Measurements from ENCODE around the gene GOLIM4.

GOLIM4 gene

GRCh38 chr3:168117853-168118313, 22.2 kb upstream of the GOLIM4 start:
- H2AFZ ChIP-seq (ENCODE audit: low read depth, low read length) = peak overlapping the region; percentile 43

GRCh38 chr3:168117059-168117458, 21.3 kb upstream of the GOLIM4 start:
- no peaks in the 10 kb centered on the region for H3K36me3 ChIP-seq (ENCODE audit: insufficient read depth, low read length)
- H3K9me3 ChIP-seq (ENCODE audit: low read length) = no peaks in the 10 kb centered on the region
- peak overlapping the region; percentile 43 for H2AFZ ChIP-seq (ENCODE audit: low read depth, low read length)
- peaks cover 5% of the 10 kb centered on the region for H3K4me1 ChIP-seq (ENCODE audit: insufficient read depth, low read length)
- no peaks in the 10 kb centered on the region for H3K27me3 ChIP-seq (ENCODE audit: insufficient read depth, low read length)
- H3K4me3 ChIP-seq (ENCODE audit: low read length) = no peak overlapping the region

More at GRCh38 chr3:168117853-168118313, 22.2 kb upstream of the GOLIM4 start:
- Histone ChIP-seq H3K4me1 (ENCODE audit: insufficient read depth, low read length) (peaks cover 10% of the 10 kb centered on the region), H3K9me3 (ENCODE audit: low read length) (no peaks in the 10 kb centered on the region), H3K27me3 (ENCODE audit: insufficient read depth, low read length) (no peaks in the 10 kb centered on the region), H3K4me3 (ENCODE audit: low read length) (no peak overlapping the region), H3K36me3 (ENCODE audit: insufficient read depth, low read length) (no peaks in the 10 kb centered on the region)

DNA sequence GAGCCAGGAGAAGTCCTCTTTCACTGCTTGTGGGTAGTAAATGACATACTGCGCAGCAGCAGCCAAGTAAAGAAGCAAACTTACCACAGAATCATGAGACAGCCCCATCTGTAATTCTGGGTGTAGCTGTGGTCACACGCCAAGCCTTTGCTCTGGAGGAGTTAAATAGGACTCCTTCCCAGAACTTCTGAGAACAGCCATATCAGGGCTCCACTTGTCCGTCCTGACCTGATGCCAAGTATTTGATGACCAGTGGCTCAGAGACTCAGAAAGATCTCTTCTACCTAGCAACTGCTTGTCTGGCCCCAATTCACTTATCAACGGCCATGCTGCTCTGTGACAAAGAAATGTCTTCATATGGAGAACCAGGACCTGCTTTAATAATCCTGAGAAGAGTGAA, 20.6 kb upstream of the GOLIM4 start:
- H3K36me3 ChIP-seq (ENCODE audit: insufficient read depth, low read length) = no peaks in the 10 kb centered on the region
- no peak overlapping the region for H2AFZ ChIP-seq (ENCODE audit: low read depth, low read length)
- peaks cover 5% of the 10 kb centered on the region for H3K4me1 ChIP-seq (ENCODE audit: insufficient read depth, low read length)
- H3K4me3 ChIP-seq (ENCODE audit: low read length) = no peak overlapping the region
- H3K27me3 ChIP-seq (ENCODE audit: insufficient read depth, low read length) = no peaks in the 10 kb centered on the region
- no peaks in the 10 kb centered on the region for H3K9me3 ChIP-seq (ENCODE audit: low read length)

- no peak overlapping the region for H2AFZ ChIP-seq (ENCODE audit: low read depth, low read length)
- no peak overlapping the region for H3K4me3 ChIP-seq (ENCODE audit: low read length)
- H3K27me3 ChIP-seq (ENCODE audit: insufficient read depth, low read length) = no peaks in the 10 kb centered on the region
- no peaks in the 10 kb centered on the region for H3K36me3 ChIP-seq (ENCODE audit: insufficient read depth, low read length)
- peaks cover 5% of the 10 kb centered on the region for H3K4me1 ChIP-seq (ENCODE audit: insufficient read depth, low read length)
- no peaks in the 10 kb centered on the region for H3K9me3 ChIP-seq (ENCODE audit: low read length)
Measured at GRCh38 chr3:168113848-168114247, 18.1 kb upstream of the GOLIM4 start.

GRCh38 chr3:168112894-168113293, 17.2 kb upstream of the GOLIM4 start:
- Histone ChIP-seq H3K4me1 (ENCODE audit: insufficient read depth, low read length) (peaks cover 5% of the 10 kb centered on the region), H3K4me3 (ENCODE audit: low read length) (no peak overlapping the region), H2AFZ (ENCODE audit: low read depth, low read length) (no peak overlapping the region), H3K36me3 (ENCODE audit: insufficient read depth, low read length) (no peaks in the 10 kb centered on the region), H3K9me3 (ENCODE audit: low read length) (no peaks in the 10 kb centered on the region), H3K27me3 (ENCODE audit: insufficient read depth, low read length) (no peaks in the 10 kb centered on the region)

- Histone ChIP-seq H3K4me3 (ENCODE audit: low read length) (no peak overlapping the region), H3K27me3 (ENCODE audit: insufficient read depth, low read length) (peaks cover 2% of the 10 kb centered on the region), H2AFZ (ENCODE audit: low read depth, low read length) (no peak overlapping the region), H3K4me1 (ENCODE audit: insufficient read depth, low read length) (no peaks in the 10 kb centered on the region), H3K36me3 (ENCODE audit: insufficient read depth, low read length) (no peaks in the 10 kb centered on the region), H3K9me3 (ENCODE audit: low read length) (no peaks in the 10 kb centered on the region)
Measured at GRCh38 chr3:168104361-168104760, 8.6 kb upstream of the GOLIM4 start.

DNA sequence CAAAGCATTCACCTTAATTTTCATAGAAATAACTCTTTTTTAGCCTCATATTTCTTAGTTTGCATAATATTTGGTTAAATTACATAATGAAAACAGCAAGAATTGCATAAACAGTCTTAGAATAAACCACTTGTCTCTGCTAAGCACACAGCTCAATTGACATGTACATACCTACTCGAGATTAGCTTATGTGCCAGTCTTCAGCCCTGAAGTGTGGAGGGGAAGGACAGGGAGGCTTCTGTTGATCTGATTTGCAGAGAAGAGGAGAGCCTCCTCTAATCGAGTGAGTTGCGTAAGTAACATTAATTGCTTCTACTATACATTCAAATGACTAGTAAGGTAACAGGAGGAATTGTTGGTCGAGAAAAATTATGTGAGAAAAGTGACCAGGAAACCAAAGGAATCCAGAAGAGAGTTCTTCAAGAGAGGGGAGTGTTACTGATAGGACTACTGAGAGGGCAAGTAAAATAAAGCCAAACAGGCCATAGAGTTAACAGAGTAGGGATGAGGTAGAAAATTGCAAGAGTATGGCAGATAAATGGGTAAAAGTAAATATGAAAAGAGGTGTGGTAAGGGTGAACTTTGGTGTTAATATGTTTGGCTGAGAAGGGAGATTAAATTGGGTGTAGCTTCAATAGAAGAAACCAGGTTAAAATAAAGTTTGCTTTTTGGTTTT, 7.1 kb upstream of the GOLIM4 start:
- Histone ChIP-seq H2AFZ (ENCODE audit: low read depth, low read length) (no peak overlapping the region), H3K4me1 (ENCODE audit: insufficient read depth, low read length) (no peaks in the 10 kb centered on the region), H3K4me3 (ENCODE audit: low read length) (no peak overlapping the region), H3K27me3 (ENCODE audit: insufficient read depth, low read length) (peaks cover 2% of the 10 kb centered on the region), H3K9me3 (ENCODE audit: low read length) (no peaks in the 10 kb centered on the region), H3K36me3 (ENCODE audit: insufficient read depth, low read length) (no peaks in the 10 kb centered on the region)

GRCh38 chr3:168100777-168101492, 5.2 kb upstream of the GOLIM4 start:
- H2AFZ ChIP-seq (ENCODE audit: low read depth, low read length) = no peak overlapping the region
- peaks cover 1% of the 10 kb centered on the region for H3K27me3 ChIP-seq (ENCODE audit: insufficient read depth, low read length)
- no peaks in the 10 kb centered on the region for H3K36me3 ChIP-seq (ENCODE audit: insufficient read depth, low read length)
- H3K9me3 ChIP-seq (ENCODE audit: low read length) = no peaks in the 10 kb centered on the region
- peaks cover 7% of the 10 kb centered on the region for H3K4me1 ChIP-seq (ENCODE audit: insufficient read depth, low read length)
- H3K4me3 ChIP-seq (ENCODE audit: low read length) = no peak overlapping the region

DNA sequence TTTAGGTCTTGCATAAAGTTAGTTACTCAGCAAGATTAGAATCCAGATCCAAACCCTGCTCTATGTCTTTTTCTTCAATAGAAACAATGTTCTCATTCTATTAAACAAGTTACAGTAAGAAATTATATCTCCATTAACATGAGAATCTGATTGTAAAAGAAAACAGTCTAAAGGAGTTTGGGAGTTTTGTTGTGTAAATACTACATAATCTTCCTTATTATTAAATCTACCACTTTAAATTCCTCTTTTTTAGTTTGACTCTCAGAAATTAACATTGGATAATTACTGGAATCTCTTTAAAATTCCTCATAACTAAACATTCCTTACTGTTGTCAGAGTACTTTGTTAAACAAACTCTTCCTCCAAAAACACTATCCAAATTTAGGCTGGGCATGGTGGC, 1.7 kb upstream of the GOLIM4 start:
- no peaks in the 10 kb centered on the region for H3K9me3 ChIP-seq (ENCODE audit: low read length)
- H2AFZ ChIP-seq (ENCODE audit: low read depth, low read length) = no peak overlapping the region
- peaks cover 25% of the 10 kb centered on the region for H3K4me1 ChIP-seq (ENCODE audit: insufficient read depth, low read length)
- no peak overlapping the region for H3K4me3 ChIP-seq (ENCODE audit: low read length)
- no peaks in the 10 kb centered on the region for H3K36me3 ChIP-seq (ENCODE audit: insufficient read depth, low read length)
- H3K27me3 ChIP-seq (ENCODE audit: insufficient read depth, low read length) = no peaks in the 10 kb centered on the region

DNA sequence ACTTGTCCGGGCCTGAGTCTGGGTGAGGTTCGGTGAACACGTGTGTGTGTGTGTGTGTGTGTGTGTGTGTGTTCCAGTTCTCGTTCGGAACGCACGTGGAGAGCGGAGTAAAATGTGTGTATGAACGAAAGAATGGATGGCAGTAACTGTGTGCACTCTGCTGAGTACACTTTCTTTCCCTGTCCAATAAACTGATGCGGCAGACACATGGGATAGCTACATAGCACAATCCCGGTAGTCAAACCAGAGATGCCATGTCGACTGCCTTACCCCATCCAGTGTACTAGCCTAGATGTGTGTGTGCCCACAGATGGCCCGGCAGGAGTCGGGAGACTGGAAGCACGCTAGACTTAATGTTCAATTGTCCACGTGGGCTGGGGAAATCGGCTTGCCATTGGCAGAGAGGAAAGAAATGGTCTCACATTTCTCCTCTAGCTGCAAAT, 507 bp upstream of the GOLIM4 start:
- H3K4me1 ChIP-seq (ENCODE audit: insufficient read depth, low read length) = peaks cover 28% of the 10 kb centered on the region

GRCh38 chr3:168094877-168095610, 680 bp downstream of the GOLIM4 start:
- peak overlapping the region; percentile 98 for H2AFZ ChIP-seq (ENCODE audit: low read depth, low read length)
- peak overlapping the region; percentile 92 for H3K4me3 ChIP-seq (ENCODE audit: low read length)
- H3K4me1 ChIP-seq (ENCODE audit: insufficient read depth, low read length) = peaks cover 28% of the 10 kb centered on the region
- H3K36me3 ChIP-seq (ENCODE audit: insufficient read depth, low read length) = no peaks in the 10 kb centered on the region
- no peaks in the 10 kb centered on the region for H3K27me3 ChIP-seq (ENCODE audit: insufficient read depth, low read length)
- no peaks in the 10 kb centered on the region for H3K9me3 ChIP-seq (ENCODE audit: low read length)

More for the DNA sequence above, 507 bp upstream of the GOLIM4 start:
- peak overlapping the region; percentile 92 for H3K4me3 ChIP-seq (ENCODE audit: low read length)
- no peaks in the 10 kb centered on the region for H3K9me3 ChIP-seq (ENCODE audit: low read length)
- H2AFZ ChIP-seq (ENCODE audit: low read depth, low read length) = peak overlapping the region; percentile 98
- H3K36me3 ChIP-seq (ENCODE audit: insufficient read depth, low read length) = no peaks in the 10 kb centered on the region
- H3K27me3 ChIP-seq (ENCODE audit: insufficient read depth, low read length) = no peaks in the 10 kb centered on the region

DNA sequence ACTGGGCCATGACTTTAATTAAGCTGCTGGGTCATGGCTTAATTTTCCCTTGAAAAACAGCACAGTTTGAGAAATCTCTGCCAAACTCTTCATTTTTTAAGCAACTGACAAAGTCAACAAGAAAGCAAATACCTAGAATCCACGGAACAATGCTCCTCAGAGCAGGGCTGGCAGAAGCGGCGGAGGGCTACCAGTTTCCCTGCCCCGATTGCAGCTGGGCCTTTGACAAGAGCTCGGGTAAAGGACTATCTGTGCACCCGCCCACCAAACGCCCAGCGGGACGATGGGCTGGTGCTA, 1.2 kb downstream of the GOLIM4 start:
- Histone ChIP-seq H2AFZ (ENCODE audit: low read depth, low read length) (peak overlapping the region; percentile 98), H3K9me3 (ENCODE audit: low read length) (no peaks in the 10 kb centered on the region), H3K36me3 (ENCODE audit: insufficient read depth, low read length) (no peaks in the 10 kb centered on the region), H3K27me3 (ENCODE audit: insufficient read depth, low read length) (no peaks in the 10 kb centered on the region), H3K4me1 (ENCODE audit: insufficient read depth, low read length) (peaks cover 28% of the 10 kb centered on the region), H3K4me3 (ENCODE audit: low read length) (peak overlapping the region; percentile 92)

DNA sequence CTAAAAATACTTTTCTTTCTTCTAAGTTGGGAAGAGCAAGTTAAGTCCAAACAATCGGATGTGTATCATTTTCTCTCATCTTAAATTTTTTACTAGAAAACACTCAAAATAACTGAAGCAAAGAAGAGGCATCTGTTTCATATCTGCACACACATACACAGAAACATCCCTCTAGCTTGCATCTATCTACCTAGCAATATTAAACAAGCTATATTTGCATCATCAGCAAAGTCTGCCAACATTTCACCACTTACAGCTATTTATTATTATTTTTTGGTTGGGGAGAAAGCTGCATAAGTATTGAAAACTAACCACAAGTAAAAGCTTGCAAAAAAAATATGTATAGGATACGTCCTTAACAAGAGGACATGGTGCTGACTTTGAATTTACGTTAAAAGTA, 1.9 kb downstream of the GOLIM4 start:
- Histone ChIP-seq H3K4me3 (ENCODE audit: low read length) (peak overlapping the region; percentile 92), H3K4me1 (ENCODE audit: insufficient read depth, low read length) (peaks cover 28% of the 10 kb centered on the region)

More for the DNA sequence above, 1.9 kb downstream of the GOLIM4 start:
- Histone ChIP-seq H2AFZ (ENCODE audit: low read depth, low read length) (no peak overlapping the region), H3K27me3 (ENCODE audit: insufficient read depth, low read length) (no peaks in the 10 kb centered on the region), H3K9me3 (ENCODE audit: low read length) (no peaks in the 10 kb centered on the region), H3K36me3 (ENCODE audit: insufficient read depth, low read length) (no peaks in the 10 kb centered on the region)
